ACHN (cell line): ENCODE results near the gene SMIM35.

Source experiments
- DNase-seq: peaks from one replicate; pipeline ENCODE4 v3.0.0-alpha.2; 2015
- in situ Hi-C: cut with HindIII; loops from 2 replicates; pipeline ENCODE4 v1.10.0; 2017; ENCODE audit warnings: low sequenced_read_pairs, low pct_ligation_motif_present, low pct_unique_long_range_greater_than_20kb

SMIM35 gene

DNA sequence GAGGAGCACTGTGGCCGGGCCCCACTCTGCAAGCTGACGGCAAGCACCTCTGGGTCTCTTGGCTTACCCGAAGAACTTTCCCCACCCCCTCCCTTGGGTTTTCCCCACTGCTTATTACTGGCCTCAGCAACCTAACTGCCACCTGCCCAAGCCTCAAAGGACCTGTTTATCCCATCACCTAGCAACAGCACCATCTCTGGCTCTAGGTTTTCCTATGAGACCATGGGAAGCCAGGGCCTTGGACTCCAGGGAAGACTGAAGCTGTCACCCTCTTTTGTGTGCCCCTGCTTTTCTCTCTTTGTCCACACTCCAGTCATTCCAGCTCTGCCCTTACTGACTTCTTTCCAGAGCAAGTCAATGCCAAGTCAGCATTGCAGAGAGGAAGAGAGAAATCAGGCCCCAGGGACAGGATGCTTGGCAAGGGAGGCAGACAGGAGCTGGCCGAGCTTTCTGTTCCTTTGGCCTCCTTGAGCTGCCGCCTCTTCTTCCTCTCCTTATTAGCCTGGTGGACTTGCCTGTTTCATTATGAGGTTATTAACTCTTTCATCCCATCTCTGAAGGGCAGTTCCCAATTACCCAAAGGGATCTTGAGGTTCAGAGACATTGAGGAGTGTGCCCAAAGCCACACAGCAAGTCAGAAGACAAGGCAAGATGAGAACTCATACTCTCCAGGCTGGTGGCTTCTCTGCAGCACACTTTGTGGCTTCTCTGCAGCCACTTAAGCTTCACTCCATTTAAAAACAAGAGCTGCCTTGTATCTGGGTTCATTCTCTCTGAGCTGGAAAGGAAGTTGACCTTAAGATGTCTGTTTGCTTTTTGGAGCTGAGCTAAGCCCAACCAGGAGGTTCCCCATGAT, at the start of gene SMIM35:
Gene SMIM35 (minus strand): TSS at position 51 of the 856 bp plus-strand sequence. CDS start 206 bp downstream, outside the sequence.
- no peak for DNase-seq
- in situ Hi-C loops: no loop called here

DNA sequence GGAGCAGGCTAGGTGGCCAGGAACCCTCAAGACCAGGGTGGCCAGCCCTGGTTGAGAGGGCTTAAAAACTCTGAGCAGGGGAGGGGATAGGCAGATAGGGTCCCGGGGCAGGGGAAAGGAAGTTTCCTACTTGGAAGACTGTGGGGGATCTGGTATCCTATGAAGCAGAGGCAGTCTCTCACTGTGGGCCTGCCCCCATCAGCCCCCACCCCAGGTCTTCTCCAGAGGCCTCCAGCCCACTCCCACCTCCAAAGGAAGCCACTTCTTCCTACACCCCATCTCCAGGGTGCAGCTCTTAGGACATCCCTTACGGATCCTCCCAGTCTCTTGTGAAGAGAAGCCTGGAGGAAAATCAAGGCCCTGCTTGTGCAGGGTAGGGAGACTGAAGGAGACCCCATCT, 49.6 kb upstream of the SMIM35 start:
- DNase-seq: no peak
- in situ Hi-C loops: no loop called here

DNA sequence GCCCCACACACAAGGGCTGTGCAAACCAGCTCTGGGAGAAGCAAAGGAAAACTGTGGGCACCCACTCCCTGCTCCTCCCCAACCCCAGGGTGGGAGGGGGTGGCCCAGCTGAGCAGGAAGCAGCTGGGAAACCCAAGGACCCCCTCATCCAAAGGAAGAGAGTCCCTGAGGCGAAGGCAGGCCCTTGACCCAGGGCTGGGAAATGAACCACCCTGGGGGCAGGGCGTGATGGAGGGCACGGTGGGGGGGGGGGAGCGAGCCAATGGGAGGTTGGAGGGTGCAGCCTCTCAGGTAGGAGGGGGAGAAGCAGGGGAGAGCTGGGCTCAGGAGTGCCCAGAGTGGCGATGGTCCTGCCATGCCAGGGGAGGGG, 49.0 kb upstream of the SMIM35 start:
- DNase-seq: no peak
- in situ Hi-C loops: no loop called here

DNA sequence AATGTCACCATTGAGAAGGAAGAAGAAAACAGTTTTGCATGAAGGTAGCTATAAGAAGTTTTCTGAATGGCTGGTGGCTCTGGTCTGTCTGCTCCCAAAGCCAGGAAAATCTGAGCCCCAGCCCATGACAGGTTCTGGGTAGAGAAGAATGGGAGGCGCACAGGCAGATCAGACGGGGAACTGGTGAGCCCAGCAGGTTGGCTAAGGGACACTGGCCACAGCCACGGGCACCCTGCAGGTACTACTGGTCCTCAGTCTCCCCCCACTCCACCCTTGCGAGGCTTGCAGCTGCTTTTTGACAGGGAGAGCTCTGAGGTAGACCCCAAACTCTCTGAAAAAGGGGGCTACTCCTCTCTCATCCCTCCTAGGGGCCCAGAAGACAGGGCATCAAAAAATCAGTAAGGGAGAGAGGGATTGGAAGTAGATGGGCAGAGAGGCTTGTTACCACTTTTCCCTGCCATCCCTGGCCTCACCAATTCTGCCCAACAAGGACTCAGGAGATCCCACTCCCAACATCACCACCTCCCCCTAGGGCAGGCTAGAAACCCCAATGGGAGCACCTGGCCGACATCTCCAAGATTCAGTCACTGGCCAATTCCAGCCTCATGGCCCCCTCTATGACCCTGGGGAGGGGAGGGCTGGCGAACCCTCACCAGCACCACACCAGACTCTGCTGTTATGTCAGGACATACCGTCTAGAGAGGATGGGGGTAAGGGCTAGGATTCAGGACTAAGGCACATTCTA, 48.5 kb upstream of the SMIM35 start:
- DNase-seq: no peak
- in situ Hi-C loops: no loop called here

DNA sequence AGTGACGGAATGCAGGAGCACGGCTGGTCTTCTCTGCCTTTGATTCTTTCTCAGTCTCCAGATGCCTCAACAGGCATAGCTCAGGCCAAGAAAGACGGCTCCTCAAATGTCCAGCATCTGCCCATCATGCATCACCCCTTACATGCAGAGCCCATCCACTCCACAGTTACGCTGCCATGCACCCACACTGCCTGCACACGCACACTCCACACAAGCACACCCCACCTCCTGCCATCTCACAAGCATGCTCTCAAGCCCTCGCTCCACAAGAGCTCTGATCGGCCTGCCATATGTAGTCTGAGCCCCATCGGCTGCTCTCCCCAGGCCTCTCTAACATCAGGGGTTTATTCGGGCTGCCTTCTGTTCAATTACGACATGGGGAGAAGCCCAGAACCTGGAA, 47.1 kb upstream of the SMIM35 start:
- in situ Hi-C loops: no loop called here
- DNase-seq: no peak

DNA sequence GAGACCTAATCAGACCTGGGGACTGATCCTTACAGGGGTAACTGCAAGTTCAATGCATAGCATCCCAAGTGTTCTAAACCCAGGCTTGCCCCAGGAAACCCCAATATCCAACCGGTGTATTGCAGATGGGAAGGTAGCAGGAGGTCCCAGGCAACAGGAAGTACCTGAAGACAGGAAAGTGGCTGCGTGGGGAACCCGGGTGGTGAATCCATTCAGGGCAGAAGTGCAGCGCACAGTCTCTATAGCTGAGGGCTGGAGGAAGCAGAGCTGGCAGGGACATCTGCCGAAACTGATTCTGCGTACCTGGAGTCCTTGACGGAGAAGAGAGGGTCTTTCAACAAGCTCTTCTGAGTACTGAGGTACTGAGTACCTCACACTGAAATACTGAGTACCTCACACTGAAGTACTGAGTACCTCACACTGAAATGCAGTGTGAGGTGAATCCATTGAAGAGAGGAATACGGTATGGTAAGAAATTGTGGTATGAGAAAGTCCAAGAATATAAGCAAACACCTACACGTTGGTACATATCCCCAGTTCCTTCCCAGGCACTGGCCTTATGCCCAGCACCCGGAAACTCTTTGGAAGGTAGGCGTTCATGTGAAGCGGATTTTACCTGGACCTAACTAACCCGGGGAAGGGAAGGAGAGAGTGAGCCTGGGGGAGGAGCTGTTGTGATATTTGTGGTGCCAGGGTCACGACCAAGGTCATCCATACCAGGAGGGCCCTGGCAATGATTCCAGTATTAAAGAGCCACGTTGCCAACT, 45.8 kb upstream of the SMIM35 start:
- in situ Hi-C loops: no loop called here
- DNase-seq: no peak

DNA sequence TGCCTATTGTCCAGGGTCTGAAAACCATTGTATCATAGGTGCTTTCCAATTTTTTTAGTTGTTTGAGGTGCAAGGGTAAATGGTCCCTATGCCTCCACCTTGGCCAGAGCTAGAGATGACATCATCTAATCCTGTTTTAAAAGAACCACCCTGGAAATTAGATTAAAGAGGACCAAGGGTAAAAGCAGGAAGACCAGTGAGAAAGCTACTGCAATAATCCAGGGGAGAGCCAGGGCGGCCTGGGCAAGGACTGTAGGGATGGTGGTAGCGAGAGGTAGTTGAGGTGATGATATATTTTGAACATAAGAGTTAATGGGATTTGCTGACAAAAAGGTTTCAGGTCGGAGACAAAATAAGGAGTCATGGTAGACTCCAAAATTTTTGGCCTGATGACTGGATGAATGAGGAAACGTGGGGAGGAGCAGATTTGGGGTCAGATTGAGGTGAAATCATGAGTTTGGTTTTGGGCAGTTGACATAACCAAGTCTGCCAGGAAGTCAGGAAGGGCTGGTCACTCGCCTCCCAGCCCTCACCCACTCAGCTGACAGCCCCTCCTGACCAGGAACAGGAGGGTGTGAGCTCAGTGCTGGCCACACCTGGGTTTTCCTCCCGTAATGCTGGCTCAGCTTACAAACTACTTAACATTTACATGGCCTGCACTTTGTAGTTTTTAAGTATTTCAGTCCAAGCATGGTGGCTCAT, 42.9 kb upstream of the SMIM35 start:
- no peak for DNase-seq
- in situ Hi-C loops: no loop called here

DNA sequence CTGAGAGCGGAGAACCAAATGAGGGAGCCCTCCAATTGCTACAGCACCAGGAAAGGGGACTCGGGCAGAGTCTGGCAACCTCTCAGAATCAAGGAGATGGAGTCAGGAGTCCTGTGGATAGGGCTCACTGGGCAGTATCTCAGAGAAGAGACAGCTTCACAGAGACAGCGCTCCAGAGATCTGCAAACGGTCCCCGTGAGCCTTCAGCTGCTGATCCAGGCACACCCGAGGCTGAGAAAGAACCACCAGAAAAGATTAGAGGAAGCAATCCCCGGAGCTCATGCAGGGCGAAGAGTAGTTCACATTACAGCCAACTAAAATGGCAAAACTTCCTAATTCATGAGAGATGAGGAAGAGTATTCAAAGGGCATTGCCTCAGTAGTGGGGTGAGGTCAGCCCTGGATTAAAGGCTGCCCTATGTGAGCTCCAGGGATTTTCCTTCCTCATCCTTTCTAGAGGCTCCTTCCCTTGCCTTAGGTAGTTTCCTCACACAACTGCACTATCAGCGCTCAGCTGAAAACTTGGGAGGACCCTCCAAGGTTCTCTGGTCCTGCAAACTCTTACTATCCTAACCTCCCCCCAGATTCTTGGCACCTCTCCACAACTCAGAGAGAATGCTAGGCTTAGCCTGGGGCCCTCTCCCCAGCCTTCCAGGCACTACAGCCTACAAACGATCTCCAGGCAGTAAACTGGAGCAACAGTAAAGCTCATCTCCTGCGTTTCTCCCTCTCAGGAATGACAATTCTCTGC, 42.1 kb upstream of the SMIM35 start:
- in situ Hi-C loops: no loop called here
- no peak for DNase-seq

DNA sequence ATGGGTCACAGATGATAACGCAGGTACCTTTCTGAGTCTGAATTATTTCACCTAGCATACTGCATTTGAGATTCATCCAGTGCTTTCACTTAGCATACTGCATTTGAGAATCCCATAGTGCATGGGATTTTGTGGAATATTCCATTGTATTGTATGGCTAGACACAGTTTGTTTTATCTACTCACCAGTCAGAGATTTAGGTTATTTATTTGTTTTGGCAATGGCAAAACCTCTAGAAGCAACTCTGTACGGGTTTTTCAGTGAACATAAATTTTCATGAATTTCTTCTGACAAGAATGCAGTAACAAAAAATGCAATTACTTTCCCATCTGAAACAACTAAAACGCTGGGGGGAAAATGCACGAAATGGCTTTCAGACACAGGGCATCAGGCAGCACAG, 41.5 kb upstream of the SMIM35 start:
- DNase-seq: no peak
- in situ Hi-C loops: no loop called here

DNA sequence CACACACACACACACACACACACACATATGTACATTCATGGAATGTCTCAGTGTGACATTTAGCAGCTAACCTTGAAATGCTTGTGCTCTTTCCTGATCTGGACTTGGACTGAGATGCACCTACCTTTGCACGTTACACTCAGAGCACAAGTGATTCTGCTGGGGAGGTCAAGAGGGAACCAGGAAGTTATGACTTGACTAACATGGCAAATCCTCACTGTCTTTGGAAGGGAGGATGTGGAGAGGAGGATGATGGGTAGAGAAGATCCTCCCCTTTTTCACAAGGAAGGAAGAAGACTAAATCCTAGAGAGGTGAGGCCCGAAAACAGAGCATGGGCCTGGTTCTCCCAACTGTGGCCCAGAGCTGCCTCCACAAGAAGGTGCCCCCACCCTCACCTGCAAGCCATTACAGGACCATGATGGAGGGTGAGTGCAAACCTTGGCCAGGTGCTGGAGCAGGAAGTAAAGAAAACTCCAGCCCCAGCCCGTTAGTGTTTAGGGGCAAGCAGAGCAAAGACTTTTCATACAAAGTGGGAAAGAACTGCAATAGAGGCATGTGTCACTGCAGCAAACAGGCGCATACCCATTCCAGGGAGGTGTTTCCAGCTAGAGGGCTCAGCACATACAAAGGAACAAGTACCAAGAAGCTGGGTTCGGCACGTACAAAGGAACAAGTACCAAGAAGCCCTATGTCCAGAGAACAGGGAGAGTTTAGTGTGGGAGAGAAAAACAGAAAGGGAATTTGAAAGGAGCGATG, 39.5 kb upstream of the SMIM35 start:
- in situ Hi-C loops: no loop called here

DNA sequence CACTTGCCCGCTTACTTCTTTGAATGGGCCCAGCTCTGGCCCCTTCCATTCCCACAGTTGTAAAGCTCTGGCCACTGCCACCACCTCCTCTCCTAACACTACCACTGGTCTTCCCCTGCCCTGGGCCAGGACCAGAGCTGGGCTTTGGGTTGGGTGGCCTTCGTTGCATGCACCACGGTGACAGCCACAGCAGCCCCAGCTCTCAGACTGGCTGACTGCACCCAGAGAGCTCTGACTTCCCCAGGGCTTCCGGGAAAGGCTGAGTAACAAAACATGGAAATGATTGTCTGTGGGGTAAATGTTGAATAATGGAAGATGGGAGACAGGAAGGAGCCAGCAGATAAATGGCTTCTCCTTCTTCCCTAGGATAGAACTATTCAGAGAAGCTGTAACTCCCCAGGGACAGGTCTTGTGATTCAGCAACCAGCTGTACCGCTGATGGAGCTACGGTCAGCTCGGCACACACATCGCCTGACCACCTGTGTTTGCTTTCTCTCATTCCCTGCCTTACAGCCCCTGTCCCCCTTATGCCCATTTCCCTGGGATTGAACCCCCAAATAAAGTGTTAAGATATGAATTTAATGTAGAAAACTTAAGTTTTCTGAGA, 38.3 kb upstream of the SMIM35 start:
- no peak for DNase-seq
- in situ Hi-C loops: no loop called here

More for the DNA sequence above, 39.5 kb upstream of the SMIM35 start:
- DNase-seq: peak; percentile 29

DNA sequence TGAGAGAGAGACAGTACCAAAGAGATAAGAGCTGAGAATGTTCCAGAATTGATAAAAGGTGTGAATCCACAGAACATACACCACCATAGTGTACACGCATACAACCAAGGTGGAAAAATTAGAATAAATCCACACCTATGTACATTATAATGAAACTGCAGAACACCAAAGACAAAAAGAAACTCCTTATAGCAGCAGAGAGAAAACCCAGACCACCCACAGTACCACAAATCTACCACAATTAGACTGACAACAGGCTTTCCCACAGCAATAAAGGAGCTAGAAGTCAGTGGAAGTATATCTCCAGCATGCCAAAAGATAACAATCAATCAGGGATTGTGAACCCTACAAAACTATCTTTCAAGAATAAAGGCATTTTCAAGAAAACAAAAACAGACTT, 34.0 kb upstream of the SMIM35 start:
- in situ Hi-C loops: no loop called here
- DNase-seq: no peak

DNA sequence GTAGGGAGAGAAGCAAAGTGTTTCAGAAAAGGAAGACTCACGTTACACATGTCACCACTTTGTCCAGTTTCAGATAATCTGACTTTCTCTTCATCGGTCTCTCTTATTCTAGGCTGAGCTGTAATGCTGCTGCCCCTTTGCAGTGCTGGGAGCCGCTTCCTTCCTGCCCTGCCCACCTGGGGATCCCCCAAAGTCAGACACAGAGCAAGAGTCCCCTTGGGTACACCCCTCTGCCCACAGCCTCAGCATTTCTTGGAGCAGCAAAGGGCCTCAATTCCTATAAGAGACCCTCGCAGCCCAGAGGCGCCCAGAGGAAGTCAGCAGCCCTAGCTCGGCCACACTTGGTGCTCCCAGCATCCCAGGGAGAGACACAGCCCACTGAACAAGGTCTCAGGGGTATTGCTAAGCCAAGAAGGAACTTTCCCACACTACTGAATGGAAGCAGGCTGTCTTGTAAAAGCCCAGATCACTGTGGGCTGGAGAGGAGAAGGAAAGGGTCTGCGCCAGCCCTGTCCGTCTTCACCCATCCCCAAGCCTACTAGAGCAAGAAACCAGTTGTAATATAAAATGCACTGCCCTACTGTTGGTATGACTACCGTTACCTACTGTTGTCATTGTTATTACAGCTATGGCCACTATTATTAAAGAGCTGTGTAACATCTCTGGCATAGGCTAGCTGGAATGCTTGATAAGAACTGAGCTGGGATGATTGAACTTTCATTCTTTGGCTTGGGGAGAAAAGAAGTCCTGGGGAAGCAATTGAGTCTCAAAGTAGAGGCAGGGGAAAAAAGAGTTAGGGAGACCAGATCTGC, 31.2 kb upstream of the SMIM35 start:
- in situ Hi-C loops: no loop called here
- DNase-seq: no peak

DNA sequence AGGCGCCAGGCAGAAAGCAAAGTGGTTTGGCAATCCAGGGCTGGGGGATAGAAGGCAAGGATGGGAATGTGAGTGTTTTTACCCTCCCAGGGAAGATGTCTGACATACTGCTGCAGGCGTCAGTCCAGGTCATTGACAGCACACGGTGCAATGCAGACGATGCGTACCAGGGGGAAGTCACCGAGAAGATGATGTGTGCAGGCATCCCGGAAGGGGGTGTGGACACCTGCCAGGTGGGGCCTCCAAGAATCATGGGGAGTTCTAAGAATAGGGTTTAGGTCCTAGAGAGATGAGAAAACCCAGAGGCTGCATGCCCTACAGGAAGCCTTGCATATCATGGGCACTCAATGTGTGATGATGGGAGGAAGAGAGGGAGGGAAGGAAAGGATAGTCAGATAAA, 28.3 kb upstream of the SMIM35 start:
- in situ Hi-C loops: no loop called here
- DNase-seq: no peak

DNA sequence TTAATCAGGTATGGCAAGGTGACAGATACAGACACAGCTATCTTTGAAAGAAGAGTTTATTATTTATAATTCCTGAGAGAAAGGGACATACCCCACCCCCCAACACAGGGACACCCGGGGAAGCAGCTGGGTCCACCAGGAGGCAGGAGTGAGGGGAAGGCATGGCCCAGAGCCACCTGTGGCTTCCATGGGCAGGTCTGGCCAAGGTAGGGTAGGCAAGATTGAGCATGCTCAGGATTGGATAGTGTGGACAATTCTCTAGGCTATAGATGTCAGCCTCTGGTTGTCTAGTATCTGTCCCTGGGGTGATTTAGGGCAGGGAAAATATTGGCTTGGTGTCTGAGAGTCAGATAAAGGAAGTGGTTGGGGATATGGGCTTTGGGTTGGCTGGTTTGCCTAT, 27.5 kb upstream of the SMIM35 start:
- DNase-seq: no peak
- in situ Hi-C loops: no loop called here

DNA sequence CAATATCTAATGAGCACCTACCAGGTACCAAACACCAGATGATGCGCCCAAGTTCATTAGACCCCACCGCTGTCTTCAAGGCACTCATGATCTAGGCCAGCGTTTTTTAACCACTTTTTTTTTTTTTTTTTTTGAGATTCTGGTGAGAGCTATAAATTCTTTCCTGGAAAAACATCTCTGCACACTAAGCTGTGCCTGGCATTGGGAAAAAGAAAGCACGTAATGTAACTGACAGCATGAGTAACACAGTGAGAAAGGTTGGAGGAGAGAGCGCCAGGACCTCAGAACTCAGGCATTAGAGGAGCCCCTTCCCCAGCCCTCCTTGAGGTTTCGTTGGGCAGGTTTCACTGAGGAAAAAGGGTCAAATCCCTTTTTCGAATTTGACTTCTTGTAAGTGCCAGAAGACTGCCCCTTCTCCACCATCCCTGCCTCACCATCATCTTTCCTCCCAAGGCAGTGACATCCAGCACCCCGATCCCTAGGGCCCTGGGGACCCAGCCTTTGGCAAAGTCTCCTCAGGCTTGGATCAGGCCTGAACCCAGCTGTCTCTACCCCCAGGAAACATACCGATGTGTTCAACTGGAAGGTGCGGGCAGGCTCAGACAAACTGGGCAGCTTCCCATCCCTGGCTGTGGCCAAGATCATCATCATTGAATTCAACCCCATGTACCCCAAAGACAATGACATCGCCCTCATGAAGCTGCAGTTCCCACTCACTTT, 26.1 kb upstream of the SMIM35 start:
- no peak for DNase-seq
- in situ Hi-C loops: no loop called here
